Fibroblast of pulmonary artery (primary cell): Measurements from ENCODE around the gene BGLAP.

Experiments used
- DNase-seq: peaks from one replicate; pipeline ENCODE4 v3.0.0-alpha.2; 2010; ENCODE audit warnings: low read depth
- H3K4me3 ChIP-seq: replicated peaks from 2 replicates; pipeline ENCODE4 v1.5.1; 2011; ENCODE audit warnings: low read depth, mild to moderate bottlenecking, control low read depth, low read length, moderate library complexity
- CTCF ChIP-seq: IDR thresholded peaks from 2 replicates; pipeline ENCODE4 v1.5.1; 2011; ENCODE audit warnings: mild to moderate bottlenecking, control low read depth, low read length, inconsistent platforms; ENCODE audit errors: missing control alignments

BGLAP gene

DNA sequence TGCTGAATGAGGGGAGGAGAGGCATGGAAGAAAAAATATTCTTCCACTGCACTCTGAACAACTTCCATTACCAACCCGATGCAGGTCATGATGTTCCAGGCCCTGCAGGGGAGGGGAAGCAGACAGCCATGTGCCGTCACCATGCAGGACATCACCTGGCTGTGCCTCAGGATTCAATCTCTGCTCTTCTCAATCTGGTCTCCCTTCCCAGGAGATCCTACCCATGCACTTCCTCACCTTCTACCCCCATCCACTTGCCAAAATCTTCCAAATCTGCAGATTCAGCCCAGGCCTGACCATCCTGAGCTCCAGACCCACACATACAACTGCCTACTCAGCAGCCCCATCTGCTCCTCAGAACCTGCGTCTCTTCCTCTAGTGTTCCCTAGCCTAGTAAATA is 11.7 kb downstream of the BGLAP start:
- no peak for DNase-seq
- no peak for TF ChIP-seq CTCF
- no peak overlapping the region for H3K4me3 ChIP-seq

- no peak overlapping the region for H3K4me3 ChIP-seq
- no peak for TF ChIP-seq CTCF
- no peak for DNase-seq
Observed at GRCh38 chr1:156257711-156258110, 15.7 kb downstream of the BGLAP start.

- DNase-seq = no peak
- no peak for TF ChIP-seq CTCF
- no peak overlapping the region for H3K4me3 ChIP-seq
Observed at GRCh38 chr1:156258859-156259258, 16.9 kb downstream of the BGLAP start.

DNA sequence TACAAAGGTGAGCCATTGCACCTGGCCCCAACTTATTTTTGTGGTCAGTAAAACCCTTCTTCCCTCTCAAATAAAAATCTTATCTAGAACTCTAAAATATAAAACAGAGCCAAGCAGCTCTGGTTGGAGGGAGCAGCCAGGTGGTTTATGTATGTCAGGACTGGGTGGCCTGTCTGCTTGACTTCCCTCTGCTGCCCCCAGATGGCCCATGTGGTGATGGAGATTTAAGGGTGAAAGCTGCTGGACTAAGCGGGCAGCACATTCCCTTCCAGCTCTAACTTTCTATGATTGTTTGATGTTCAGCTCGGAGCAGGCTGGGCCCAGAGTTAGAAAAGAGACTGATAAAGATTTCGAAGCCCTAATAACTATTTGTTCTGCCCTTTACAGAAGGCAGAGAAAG is 17.8 kb downstream of the BGLAP start:
- peak; percentile 20 for TF ChIP-seq CTCF
- DNase-seq = no peak
- H3K4me3 ChIP-seq = no peak overlapping the region

DNA sequence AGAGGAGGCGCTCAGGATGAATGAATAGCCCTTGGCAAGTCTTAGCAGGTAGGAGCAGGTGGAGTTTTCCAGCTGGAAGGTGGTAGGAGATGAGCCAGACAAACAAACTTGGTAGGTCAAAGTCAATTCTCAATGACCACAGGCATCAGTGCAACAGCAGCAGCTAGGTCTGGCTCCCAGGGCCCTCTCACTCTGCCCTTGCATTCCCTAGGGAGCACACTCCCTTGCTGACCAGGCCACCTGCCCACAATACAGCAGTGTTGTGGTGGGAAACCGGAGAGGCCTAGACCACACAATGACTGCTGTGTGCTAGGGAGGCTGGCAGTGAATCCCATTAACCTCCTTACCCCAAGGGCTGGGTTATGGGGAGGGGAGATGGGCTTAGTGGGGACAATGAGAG is 18.9 kb downstream of the BGLAP start:
- DNase-seq = no peak
- no peak overlapping the region for H3K4me3 ChIP-seq
- TF ChIP-seq CTCF = no peak

DNA sequence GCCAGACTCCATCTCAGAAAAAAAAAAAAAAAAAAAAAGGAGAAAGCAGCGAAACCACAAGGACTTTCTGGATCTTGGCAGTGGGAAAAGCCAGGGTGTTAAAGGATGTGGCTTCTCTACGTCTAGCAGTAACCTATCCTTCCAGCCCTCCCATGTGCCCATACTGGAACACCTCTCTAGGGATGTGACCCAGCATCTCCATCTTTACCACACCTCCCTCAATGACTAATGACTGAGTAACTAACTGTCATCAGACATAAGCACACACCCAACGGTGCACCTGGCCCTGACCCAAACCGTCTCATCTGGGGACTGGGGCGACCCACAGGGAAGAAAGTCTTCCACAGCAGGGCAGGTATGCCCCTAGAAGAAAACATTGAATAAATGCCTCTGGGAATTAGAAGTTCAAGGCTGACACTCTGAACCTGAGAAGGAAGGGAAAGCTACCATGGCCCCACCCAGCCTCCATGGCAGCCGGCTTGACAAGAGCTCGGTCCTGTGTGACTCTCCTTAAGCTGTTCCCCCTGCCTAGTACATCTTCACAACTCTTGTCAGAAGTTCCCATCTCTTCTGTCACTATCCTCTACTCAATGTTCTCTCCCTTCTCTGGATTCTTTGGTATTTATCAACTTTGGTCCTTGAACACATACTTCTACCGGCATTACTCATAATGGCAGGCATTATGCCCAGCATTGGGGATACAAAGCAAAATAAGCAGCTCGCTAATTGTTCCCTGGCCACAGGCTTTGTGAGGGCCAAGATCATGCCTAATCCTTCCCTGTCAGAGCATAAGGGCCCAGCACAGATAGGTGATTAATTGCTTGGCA is 20.7 kb downstream of the BGLAP start:
- DNase-seq = peak; percentile 71
- no peak overlapping the region for H3K4me3 ChIP-seq
- no peak for TF ChIP-seq CTCF

DNA sequence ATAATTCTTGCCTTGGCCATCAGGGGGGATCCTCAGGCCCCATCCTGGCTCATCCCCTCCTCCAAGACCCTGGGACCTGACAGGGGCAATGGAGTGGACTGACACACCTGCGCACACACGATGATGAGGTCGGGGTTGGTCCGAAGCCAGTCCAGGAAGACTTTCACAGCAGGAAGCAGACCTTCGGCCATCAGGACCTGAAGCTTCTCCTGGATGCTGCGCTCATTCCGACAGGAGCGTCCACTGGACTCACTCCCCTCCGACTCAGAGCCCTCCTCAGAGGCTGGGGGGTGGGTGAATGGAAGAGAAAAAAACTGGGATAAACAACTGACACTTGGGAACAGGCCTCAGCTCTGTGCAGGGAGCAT is 21.3 kb downstream of the BGLAP start:
- no peak for TF ChIP-seq CTCF
- no peak overlapping the region for H3K4me3 ChIP-seq
- no peak for DNase-seq
